Islet precursor cell (in vitro differentiated cells): ENCODE measurements around the gene FSIP2.
A peak's percentile ranks its signal among the peaks of the same experiment; 100 is the strongest.

Experiments
- DNase-seq: peaks from one replicate; pipeline ENCODE4 v3.0.0-alpha.2; 2018

FSIP2 gene

DNA sequence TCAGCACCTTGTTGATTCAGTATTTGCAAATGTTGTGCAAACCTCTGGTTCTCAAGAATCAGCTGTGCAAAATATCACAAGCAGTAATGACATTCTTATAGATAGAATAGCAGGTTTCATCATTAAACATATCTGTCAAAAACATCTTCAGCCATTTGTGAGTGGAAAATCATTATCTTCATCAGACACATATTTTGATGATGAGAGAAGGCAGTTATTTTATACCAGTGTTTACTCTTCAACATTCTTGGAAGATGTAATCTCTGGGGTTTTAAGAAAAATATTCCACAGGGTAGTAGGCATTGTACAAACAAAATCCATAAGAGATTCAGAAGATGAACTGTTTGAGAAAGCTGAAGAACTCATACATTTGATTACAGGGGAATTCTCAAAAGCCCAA lies 64.3 kb downstream of the FSIP2 start:
- no peak for DNase-seq

DNA sequence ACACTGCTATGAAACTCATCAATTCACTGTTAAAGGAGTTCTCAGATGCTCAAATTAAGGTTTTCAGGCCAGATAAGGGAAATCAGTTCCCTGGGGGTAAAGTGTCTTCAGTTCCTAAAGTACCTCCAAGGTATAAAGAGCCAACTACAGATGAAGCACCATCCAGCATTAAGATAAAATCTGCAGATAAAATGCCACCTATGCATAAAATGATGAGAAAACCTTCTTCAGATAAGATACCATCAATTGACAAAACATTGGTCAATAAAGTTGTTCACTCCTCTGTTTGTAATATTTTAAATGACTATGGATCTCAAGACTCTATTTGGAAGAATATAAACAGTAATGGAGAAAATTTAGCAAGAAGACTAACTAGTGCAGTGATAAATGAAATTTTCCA lies 68.2 kb downstream of the FSIP2 start:
- no peak for DNase-seq

DNA sequence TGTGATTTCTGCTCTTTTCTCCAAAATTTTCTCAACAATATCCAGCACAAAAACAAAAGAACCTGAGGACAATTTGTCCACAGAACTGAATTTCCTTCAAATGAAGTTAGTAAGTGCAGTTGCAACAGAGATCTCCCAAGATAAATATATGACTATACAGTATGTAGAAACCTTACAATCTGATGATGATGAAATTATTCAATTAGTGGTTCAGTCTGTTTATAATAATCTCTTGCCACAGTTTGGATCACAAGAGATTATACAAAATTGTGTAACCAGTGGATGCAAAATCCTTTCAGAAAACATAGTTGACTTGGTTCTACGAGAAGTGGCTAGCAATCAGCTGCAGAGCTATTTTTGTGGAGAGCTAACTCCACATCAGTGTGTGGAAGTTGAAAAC lies 68.7 kb downstream of the FSIP2 start:
- DNase-seq, result no peak

DNA sequence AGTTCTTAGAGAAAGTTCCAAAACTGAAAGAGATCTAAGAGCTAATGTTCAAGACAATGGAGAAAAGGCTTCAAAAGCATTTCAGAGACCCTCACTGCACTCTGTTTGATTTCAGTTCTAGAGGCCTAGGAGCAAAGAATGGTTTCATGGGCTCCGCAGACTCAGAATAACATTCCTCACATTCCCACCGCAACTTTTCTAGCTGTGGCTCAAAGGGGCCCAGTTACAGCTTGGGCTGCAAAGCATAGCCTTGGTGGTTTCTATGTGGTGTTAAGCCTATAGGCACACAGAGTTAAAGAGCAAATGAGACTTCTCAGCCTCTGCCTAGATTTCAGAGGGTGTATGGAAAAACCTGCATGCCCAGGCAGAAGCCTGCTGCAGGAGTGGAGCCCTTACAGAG lies 73.0 kb downstream of the FSIP2 start:
- DNase-seq, result peak; percentile 50

- no peak for DNase-seq
These were observed 75.1 kb downstream of the FSIP2 start for GRCh38 chr2:185813707-185814106.

DNA sequence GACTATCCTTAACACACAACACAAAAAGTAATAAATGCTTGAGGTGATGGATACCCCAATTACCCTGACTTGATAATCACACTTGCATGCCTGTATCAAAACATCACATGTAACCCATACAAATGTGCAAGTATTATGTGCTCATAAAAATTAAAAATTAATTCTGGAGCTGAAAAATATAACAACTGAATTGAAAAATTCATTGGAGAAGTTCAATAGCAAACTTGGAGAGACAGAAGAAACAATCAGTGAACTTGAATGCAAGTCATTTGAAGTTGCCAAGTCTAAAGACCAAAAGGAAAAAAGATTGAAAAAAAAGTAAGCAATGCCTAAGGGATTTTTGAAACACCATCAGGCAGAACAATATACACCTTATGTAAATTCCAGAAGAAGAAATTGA lies 79.4 kb downstream of the FSIP2 start:
- DNase-seq, result no peak

DNA sequence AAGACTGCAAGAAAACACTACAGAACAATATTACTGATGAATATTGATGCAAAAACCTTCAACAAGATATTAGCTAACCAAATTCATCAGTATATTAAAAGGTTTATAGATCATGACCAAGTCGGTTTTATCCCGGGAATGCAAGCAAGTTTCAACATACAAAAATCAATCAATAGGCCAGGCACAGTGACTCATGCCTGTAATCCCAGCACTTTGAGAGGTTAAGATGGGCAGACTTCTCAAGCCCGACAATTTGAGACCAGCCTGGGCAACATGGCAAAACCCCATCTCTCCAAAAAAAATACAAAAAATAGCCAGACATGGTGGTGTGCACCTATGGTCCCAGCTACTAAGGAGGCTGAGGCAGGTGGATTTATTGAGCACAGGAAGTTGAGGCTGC lies 82.9 kb downstream of the FSIP2 start:
- no peak for DNase-seq

DNA sequence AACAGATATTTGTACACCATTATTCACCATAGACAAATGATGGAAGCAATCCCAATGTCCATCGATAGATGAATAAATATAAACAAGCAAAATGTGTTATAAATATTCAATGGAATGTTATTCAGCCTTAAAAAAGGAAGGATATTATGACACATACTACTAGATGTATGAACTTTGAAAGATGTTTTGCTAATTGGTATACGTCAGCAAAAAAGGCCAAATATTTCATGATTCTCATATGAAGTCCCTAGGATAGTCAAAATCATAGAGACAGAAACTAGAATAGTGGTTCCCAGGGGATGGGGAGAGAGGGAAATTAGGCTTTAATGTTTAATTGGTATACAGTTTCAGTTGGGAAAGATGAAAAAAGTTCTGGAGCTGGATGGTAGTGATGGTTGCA lies 85.2 kb downstream of the FSIP2 start:
- no peak for DNase-seq

GRCh38 chr2:185825557-185825956 lies 87.0 kb downstream of the FSIP2 start:
- DNase-seq, result no peak

DNA sequence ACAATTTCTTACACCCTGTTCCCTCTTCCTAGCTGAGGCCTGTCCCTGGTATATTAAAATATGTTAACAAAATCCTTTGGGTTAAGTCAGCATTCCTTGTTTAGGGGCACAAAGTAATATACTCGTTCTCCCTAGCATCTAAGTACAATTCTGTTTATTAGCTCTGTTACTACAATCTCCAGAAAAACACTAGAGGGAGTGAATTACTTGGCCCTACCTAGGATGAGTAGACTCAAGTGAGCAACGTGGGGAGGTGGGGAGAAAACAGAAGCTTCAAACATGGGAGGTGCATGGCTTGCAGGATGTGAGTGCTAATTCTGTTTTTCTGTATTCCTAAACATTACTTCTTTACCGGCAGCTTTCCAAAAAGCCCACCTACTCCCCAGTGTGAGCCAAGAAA lies 89.7 kb downstream of the FSIP2 start:
- DNase-seq, result no peak

- DNase-seq, result no peak
These were observed 95.3 kb downstream of the FSIP2 start for GRCh38 chr2:185833864-185834263.

- no peak for DNase-seq
These were observed 97.4 kb downstream of the FSIP2 start for GRCh38 chr2:185835974-185836373.

- DNase-seq, result no peak
These were observed 116.3 kb downstream of the FSIP2 start for GRCh38 chr2:185854885-185855284.

GRCh38 chr2:185857691-185858090 lies 119.1 kb downstream of the FSIP2 start:
- no peak for DNase-seq

DNA sequence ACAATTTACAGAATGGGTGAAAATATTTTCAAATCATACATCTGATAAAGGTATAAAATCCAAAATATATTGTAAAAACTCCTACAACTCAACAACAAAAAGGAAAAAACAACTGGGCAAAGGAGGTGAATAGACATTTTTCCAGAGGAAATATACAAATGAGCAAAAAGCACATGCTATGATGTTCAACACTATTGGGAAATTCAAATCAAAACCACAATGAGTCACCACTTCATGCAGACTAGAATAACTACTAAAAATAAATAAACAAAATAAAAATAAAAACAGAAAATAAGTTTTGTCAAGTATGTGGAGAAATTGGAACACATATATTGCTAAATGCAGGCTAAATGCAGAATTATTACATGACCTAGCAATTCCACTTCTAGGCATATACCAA lies 120.9 kb downstream of the FSIP2 start:
- no peak for DNase-seq

- no peak for DNase-seq
These were observed 121.7 kb downstream of the FSIP2 start for GRCh38 chr2:185860321-185860720.

DNA sequence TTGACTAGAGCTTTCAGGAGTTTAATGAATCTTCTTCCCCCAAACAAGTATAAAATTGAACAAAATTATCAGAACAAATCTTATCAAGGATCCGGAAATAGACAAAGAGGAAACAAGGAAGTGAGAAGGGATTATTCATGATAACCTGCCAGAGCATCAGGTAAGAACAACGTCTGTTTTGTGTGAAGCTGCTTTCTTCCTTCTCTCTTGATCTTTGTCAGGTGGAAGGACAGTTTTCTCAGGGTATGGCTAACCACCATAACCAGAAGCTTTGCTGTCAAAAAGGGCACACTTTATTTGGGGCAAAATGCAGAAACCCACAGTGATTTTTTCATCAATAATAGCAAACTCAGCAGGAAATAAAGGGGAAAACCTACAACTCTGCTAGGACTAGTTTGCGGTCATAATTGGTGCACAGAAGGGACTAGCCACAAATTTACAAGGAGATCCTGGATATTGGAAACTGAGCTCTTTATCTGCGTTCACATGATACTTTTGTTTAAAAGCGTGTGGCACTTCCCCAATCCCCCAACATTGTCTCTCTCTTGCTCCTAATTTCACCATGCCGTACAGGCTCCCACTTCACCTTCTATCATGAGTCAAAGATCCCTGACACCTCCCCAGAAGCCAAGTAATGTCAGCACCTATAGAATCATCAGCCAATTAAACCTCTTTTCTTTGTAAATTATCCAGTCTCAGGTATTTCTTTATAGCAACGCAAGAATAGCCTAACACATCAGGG lies 124.2 kb downstream of the FSIP2 start:
- DNase-seq, result no peak

- DNase-seq, result peak; percentile 73
These were observed 126.1 kb downstream of the FSIP2 start for GRCh38 chr2:185864468-185865260.

DNA sequence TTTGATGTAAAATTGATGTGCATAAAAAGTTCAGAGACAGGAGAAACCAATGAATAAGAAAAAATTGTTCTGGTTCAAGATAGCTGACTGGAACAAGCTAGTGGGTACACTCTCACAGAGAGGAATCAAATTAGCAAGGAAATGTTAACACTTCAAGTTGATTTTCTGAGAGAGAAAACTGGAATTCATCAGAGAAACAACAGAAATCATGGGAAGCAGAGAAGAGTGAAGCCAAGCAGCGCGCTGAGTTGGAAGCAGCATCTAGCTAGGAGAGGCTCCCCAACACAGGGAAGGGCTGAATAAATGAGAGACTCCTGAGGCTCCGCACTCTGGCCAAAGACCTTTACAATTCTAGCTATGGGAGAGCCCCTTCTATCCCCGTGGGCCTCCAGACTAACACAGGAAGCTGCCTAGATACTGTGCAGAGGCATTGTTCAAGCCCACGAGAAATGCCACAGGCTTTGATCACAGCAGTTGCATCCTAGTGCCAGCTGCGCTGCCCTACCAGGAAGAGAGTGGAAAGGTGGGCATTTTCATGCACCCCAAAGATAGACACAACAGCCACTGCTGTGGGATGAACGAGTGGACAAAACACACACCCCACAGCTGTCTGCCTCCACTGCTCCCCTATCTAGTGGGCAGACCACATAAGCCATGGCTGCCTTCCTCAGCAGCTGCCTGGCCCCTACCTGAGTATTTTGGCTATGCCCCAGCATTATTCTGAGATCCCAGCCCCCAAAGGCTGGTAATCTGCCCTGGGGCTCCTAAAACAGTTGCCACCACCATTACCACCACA lies 136.7 kb downstream of the FSIP2 start:
- no peak for DNase-seq

- no peak for DNase-seq
These were observed 137.6 kb downstream of the FSIP2 start for GRCh38 chr2:185876234-185876633.

- no peak for DNase-seq
These were observed 141.8 kb downstream of the FSIP2 start for GRCh38 chr2:185880396-185880795.
